Thoracic aorta (tissue), 2 donors: ENCODE results near the gene DLGAP4. TPM values are rescaled to one million over a fixed set of nuclear protein-coding genes. Genes with fewer than 3 reads are reported as not detected.

Experiments
- ATAC-seq: fragments of 150-250 bp; one replicate; pipeline ENCODE4 v1.8.0; 2017; ENCODE audit warnings: low read depth; ENCODE audit not compliant: insufficient number of reproducible peaks, low FRiP score
- DNase-seq: peaks from one replicate; pipeline ENCODE4 v3.0.0-alpha.2; 2020; ENCODE audit warnings: low spot score
- H3K27ac ChIP-seq, 2 donors: fragments of 200-600 bp; sonication (generic); 1 replicate in 1 of 2; 2 replicates in 1 of 2; pipeline ENCODE4 v1.5.1; 2016; ENCODE audit warnings: mild to moderate bottlenecking in 2 of 2, moderate library complexity in 2 of 2
- H3K27me3 ChIP-seq: fragments of 200-600 bp; sonication (generic); replicated peaks from 2 replicates; pipeline ENCODE4 v1.6.0; 2016; ENCODE audit warnings: mild to moderate bottlenecking; ENCODE audit not compliant: insufficient read depth
- H3K36me3 ChIP-seq: fragments of 200-600 bp; sonication (generic); one replicate; pipeline ENCODE4 v1.5.1; 2016
- H3K4me1 ChIP-seq, 2 donors: fragments of 200-600 bp; sonication (generic); 1 replicate in 1 of 2; 2 replicates in 1 of 2; pipeline versions ENCODE4 v1.5.1 to v1.6.0; 2016; ENCODE audit warnings: low read depth in 2 of 2, mild to moderate bottlenecking in 1 of 2; ENCODE audit not compliant: control insufficient read depth in 1 of 2
- H3K4me3 ChIP-seq: fragments of 200-600 bp; sonication (generic); 2 replicates; pipeline ENCODE4 v1.5.1; 2016; ENCODE audit warnings: mild to moderate bottlenecking
- H3K9me3 ChIP-seq: fragments of 200-600 bp; sonication (generic); 2 replicates; pipeline ENCODE4 v1.5.1; 2016
- CTCF ChIP-seq: fragments of 200-600 bp; sonication (generic); IDR thresholded peaks from one replicate; pipeline ENCODE4 v1.5.1; 2019; ENCODE audit warnings: antibody characterized with exemption
- total RNA-seq, 2 donors: library from RNA; depleted of rRNA; stranded (reverse); fragments of >200 nt; gene quantifications; one replicate each; pipeline versions ENCODE4 v1.1.0 to v1.2.3, GENCODE V29; 2016

DLGAP4 gene
- total RNA-seq, 2 donors from 2014 or later, result 66.2 to 105 TPM

DNA sequence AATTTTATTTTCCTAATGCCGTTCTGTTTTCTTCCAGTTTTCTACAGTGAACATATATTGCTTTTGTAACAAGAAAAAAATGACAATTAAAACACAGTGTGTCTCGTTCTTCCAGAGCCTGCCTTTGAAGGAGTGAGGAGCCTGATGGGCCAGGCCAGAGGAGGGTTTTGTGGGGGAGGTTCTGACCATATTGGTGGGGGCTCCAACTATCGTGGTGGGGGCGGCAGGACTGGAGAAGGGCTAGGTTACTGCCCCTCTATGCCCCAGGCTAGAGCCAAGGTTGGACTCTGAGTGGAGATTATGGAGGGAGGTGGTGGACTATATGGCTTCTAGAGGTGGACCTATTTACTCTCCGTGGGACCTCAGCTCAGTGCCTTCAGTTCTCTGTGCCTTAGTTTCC is 24.0 kb downstream of the DLGAP4 start:
- ATAC-seq (no peak), DNase-seq (no peak)
- no peaks in the 10 kb centered on the region for H3K4me1 ChIP-seq
- H3K4me3 ChIP-seq, result no peak overlapping the region
- no peaks in the 10 kb centered on the region for H3K27me3 ChIP-seq
- peaks cover 3% of the 10 kb centered on the region for H3K9me3 ChIP-seq
- H3K27ac ChIP-seq, result no peak overlapping the region
- no peak for TF ChIP-seq CTCF
- no peaks in the 10 kb centered on the region for H3K36me3 ChIP-seq

DNA sequence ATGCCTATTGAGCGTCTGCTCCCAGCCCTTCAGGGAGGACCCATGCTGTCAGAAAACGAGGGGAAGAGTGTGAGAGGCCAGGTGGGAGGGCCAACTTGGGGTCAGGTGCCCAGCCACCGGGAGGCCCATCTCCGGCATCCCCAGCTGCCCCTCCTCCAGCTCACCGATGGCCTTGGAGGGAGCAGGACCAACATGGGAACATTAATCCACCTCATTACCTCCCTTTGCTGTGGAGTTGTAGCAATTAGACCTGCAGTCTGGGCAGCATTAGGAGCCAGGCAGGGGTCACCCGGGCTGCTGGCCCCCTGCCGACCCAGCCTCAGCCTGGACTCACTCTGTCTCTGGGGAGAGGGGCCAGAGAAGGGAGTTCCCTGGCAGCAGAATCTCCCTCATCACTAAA is 25.1 kb downstream of the DLGAP4 start:
- no peak for TF ChIP-seq CTCF
- ATAC-seq, result no peak
- Histone ChIP-seq H3K36me3 (no peaks in the 10 kb centered on the region), H3K27me3 (no peaks in the 10 kb centered on the region), H3K27ac (no peak overlapping the region), H3K4me1 (no peaks in the 10 kb centered on the region), H3K4me3 (no peak overlapping the region), H3K9me3 (peaks cover 3% of the 10 kb centered on the region)
- no peak for DNase-seq

- DNase-seq, result no peak
- Histone ChIP-seq H3K4me1 (no peaks in the 10 kb centered on the region), H3K27ac (no peak overlapping the region), H3K27me3 (no peaks in the 10 kb centered on the region), H3K9me3 (no peaks in the 10 kb centered on the region), H3K36me3 (no peaks in the 10 kb centered on the region), H3K4me3 (no peak overlapping the region)
- no peak for ATAC-seq
- no peak for TF ChIP-seq CTCF
Measured at GRCh38 chr20:36333841-36334240, 27.7 kb downstream of the DLGAP4 start.

- no peaks in the 10 kb centered on the region for H3K4me1 ChIP-seq
- H3K36me3 ChIP-seq, result no peaks in the 10 kb centered on the region
- no peaks in the 10 kb centered on the region for H3K9me3 ChIP-seq
- H3K27me3 ChIP-seq, result no peaks in the 10 kb centered on the region
- DNase-seq (no peak), ATAC-seq (no peak)
- no peak overlapping the region for H3K4me3 ChIP-seq
- no peak overlapping the region for H3K27ac ChIP-seq
- TF ChIP-seq CTCF, result no peak
Measured at GRCh38 chr20:36334281-36335205, 28.4 kb downstream of the DLGAP4 start.

GRCh38 chr20:36335206-36335870 is 29.2 kb downstream of the DLGAP4 start:
- no peaks in the 10 kb centered on the region for H3K36me3 ChIP-seq
- H3K9me3 ChIP-seq, result no peaks in the 10 kb centered on the region
- TF ChIP-seq CTCF, result no peak
- no peaks in the 10 kb centered on the region for H3K27me3 ChIP-seq
- H3K27ac ChIP-seq, result no peak overlapping the region
- no peak overlapping the region for H3K4me3 ChIP-seq
- no peaks in the 10 kb centered on the region for H3K4me1 ChIP-seq
- no peak for DNase-seq
- ATAC-seq, result no peak
